ENCODE data around the gene KCNIP2.

DNA sequence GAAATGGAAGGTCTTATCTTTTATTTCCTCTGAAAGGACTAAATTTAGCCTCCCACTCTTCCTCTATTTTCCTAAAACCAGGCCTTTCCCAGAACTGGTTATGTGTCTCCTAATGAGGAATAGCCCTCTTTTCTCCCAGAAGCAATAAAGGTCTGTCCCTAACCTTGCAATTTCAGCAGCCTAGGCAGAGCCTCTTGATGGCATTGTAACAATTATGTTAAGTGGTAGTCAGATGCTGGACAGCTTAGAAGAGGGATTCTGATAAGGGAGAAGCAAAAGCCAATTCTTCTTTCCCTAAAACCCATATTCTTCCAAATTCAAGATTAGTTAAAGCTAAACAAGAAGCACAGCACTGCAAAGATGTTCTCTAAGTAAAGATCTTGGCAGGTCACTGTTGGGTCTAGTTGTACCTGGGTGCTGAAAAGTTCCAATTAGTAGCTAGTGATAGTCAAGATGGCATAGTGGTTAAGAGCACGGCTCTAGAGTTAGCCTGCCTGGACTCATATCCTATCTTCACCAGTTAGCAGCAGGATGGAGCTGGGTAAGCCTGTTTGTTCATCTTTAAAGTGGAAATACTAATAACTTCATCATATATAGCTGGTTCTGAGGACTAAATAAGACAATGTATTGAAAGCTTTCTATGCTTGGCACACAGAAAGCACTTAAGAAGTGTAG, 14.3 kb upstream of the KCNIP2 start:
- no peak for TF ChIP-seq MAX (IDR thresholded peaks at IDR 0.05; ENCODE audit: low read depth)
- TF ChIP-seq, protein P1, sequence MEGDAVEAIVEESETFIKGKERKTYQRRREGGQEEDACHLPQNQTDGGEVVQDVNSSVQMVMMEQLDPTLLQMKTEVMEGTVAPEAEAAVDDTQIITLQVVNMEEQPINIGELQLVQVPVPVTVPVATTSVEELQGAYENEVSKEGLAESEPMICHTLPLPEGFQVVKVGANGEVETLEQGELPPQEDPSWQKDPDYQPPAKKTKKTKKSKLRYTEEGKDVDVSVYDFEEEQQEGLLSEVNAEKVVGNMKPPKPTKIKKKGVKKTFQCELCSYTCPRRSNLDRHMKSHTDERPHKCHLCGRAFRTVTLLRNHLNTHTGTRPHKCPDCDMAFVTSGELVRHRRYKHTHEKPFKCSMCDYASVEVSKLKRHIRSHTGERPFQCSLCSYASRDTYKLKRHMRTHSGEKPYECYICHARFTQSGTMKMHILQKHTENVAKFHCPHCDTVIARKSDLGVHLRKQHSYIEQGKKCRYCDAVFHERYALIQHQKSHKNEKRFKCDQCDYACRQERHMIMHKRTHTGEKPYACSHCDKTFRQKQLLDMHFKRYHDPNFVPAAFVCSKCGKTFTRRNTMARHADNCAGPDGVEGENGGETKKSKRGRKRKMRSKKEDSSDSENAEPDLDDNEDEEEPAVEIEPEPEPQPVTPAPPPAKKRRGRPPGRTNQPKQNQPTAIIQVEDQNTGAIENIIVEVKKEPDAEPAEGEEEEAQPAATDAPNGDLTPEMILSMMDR (IDR thresholded peaks at IDR 0.05) = no peak
